ENCODE data around the gene SLC25A44. TPM values are rescaled to one million over a fixed set of nuclear protein-coding genes. Genes with fewer than 3 reads are reported as not detected.

SLC25A44 gene
- total RNA-seq, 4 donors from 2014 or later, result 15.7 to 40.6 (median 33.7) TPM

DNA sequence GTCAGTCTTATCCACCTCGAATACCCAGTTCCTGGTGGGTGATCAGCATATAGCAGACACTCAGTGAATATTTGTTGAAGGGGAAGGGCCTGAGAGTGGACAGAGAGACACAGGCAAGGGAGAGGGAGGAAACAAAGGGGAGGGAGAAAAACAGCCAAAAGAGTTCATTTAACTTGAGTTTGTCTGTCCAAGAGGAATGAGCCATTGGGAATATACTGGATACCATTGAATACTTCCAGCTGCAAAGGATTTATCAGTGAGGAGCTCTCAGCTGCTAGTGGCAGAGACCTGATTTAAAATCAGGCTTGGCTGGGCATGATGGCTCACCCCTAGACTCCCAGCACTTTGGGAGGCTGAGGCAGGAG, 36.6 kb downstream of the SLC25A44 start:
- Histone ChIP-seq H3K9me3 (no peaks in the 10 kb centered on the region), H3K27me3 (no peaks in the 10 kb centered on the region), H3K27ac (no peak overlapping the region), H3K4me1 (no peaks in the 10 kb centered on the region), H3K36me3 (peaks cover 0 to 41% (median 0%) of the 10 kb centered on the region in 3 donors), H3K4me3 (no peak overlapping the region)
- TF ChIP-seq POLR2A (IDR thresholded peaks at IDR 0.05), result no peak
- TF ChIP-seq, protein P1, sequence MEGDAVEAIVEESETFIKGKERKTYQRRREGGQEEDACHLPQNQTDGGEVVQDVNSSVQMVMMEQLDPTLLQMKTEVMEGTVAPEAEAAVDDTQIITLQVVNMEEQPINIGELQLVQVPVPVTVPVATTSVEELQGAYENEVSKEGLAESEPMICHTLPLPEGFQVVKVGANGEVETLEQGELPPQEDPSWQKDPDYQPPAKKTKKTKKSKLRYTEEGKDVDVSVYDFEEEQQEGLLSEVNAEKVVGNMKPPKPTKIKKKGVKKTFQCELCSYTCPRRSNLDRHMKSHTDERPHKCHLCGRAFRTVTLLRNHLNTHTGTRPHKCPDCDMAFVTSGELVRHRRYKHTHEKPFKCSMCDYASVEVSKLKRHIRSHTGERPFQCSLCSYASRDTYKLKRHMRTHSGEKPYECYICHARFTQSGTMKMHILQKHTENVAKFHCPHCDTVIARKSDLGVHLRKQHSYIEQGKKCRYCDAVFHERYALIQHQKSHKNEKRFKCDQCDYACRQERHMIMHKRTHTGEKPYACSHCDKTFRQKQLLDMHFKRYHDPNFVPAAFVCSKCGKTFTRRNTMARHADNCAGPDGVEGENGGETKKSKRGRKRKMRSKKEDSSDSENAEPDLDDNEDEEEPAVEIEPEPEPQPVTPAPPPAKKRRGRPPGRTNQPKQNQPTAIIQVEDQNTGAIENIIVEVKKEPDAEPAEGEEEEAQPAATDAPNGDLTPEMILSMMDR (IDR thresholded peaks at IDR 0.05), result no peak
- DNase-seq, result no peak

DNA sequence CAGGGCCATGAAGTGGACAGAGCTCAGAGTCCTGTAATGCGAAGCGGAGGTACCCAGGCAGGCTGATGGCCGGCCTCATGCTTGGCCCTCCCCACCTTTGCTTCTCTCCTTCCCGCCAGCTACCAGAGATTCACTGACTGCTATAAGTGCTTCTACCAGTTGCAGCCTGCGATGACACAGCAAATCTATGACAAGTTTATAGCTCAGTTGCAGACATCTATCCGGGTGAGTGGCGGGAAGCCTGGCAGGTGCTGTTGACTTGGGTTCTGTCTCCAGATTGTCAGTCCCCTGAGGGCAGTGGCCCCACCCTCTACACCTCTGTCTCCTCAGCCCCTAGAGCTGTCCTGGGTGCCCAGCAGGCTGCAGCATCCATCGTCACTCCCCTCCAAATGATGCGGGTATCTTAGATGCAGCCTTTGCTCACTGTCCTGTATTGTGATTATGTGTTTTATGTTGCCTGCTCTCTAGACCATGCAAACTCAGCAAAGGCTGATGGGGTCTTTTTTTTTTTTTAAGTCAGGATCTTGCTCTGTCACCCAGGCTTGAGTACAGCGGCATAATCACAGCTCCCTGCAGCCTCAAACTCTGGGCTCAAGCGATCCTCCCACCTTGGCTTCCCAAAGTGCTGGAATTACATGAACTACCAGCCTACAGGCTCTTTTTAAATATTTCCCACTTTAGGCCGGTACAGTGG, 38.4 kb downstream of the SLC25A44 start:
- no peak overlapping the region for H3K27ac ChIP-seq
- H3K27me3 ChIP-seq, result no peaks in the 10 kb centered on the region
- H3K9me3 ChIP-seq, result no peaks in the 10 kb centered on the region
- no peaks in the 10 kb centered on the region for H3K4me1 ChIP-seq
- TF ChIP-seq POLR2A (IDR thresholded peaks at IDR 0.05), result no peak
- TF ChIP-seq, protein P1 (IDR thresholded peaks at IDR 0.05), result no peak
- H3K36me3 ChIP-seq, result peaks cover 0 to 52% (median 0%) of the 10 kb centered on the region in 3 donors
- no peak for DNase-seq
- no peak overlapping the region for H3K4me3 ChIP-seq

DNA sequence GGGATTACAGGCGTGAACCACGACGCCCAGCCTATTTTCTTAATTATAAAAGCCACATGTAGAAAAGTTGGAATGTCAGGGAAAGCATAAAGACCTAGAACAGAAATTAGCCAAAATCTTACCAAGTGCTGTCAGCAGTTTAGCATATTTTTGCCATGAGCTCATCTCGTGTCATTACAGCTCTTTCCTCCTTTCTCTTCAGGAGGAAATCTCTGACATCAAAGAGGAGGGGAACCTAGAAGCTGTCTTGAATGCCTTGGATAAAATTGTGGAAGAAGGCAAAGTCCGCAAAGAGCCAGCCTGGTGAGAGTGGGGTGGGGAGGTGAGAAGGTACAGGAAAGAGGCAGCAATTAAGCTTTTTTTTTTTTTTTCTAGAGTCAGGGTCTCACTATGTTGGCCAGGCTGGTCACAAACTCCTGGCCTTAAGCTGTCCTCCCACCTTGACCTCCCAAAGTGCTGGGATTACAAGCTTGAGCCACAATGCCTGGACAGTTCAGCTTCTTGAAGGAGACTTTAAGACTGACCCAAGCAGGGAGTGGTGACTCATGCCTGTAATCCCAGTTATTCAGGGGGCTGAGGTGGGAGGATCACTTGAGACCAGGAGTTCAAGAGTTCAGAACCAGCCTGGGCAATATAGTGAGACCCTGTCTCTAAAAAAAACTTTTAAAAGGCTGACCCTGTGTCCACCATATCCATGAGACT, 39.7 kb downstream of the SLC25A44 start:
- Histone ChIP-seq H3K27me3 (no peaks in the 10 kb centered on the region), H3K4me1 (no peaks in the 10 kb centered on the region), H3K36me3 (peaks cover 0 to 61% (median 0%) of the 10 kb centered on the region in 3 donors), H3K27ac (no peak overlapping the region), H3K4me3 (no peak overlapping the region), H3K9me3 (no peaks in the 10 kb centered on the region)
- no peak for DNase-seq
- TF ChIP-seq, protein P1 (IDR thresholded peaks at IDR 0.05), result no peak
- TF ChIP-seq POLR2A (IDR thresholded peaks at IDR 0.05), result no peak

DNA sequence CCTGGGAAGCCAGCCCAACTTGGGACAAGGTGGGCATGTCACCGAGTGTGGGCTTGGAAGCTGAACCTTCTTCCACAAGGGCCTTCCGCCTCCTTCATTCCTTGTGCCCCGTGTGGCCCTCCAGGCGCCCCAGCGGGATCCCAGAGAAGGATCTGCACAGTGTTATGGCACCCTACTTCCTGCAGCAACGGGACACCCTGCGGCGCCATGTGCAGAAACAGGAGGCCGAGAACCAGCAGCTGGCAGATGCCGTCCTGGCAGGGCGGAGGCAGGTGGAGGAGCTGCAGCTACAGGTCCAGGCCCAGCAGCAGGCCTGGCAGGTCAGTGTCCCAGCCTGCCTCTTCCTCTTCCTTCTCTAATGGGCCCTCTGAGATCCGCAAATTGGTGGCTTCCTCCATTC, 42.3 kb downstream of the SLC25A44 start:
- Histone ChIP-seq H3K4me3 (no peak overlapping the region), H3K36me3 (peaks cover 0 to 66% (median 0%) of the 10 kb centered on the region in 3 donors), H3K4me1 (no peaks in the 10 kb centered on the region), H3K9me3 (no peaks in the 10 kb centered on the region), H3K27ac (no peak overlapping the region), H3K27me3 (no peaks in the 10 kb centered on the region)
- no peak for DNase-seq
- TF ChIP-seq, protein P1 (IDR thresholded peaks at IDR 0.05), result no peak
- no peak for TF ChIP-seq POLR2A (IDR thresholded peaks at IDR 0.05)

DNA sequence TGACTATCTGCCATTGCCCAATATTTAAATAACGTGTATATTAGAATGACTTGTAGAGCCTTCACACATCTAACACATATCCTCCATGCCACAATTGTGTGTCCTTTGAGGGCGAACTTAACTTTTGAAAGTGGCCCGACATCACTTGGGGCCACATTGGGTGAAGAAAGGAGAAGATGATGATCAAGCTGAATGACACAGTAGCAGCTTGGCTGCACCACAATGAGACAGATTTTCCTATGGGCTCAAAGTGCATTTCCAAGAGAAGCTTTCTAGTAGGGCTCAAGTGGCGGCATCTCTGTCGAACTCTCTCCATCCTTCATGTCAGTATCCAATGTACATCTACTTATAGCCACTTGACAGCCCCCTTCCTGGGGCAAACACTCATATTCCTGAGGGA, 44.3 kb downstream of the SLC25A44 start:
- no peaks in the 10 kb centered on the region for H3K4me1 ChIP-seq
- no peak for DNase-seq
- no peaks in the 10 kb centered on the region for H3K9me3 ChIP-seq
- H3K27me3 ChIP-seq, result no peaks in the 10 kb centered on the region
- TF ChIP-seq, protein P1 (IDR thresholded peaks at IDR 0.05), result no peak
- TF ChIP-seq POLR2A (IDR thresholded peaks at IDR 0.05), result no peak
- no peak overlapping the region for H3K4me3 ChIP-seq
- H3K27ac ChIP-seq, result no peak overlapping the region
- H3K36me3 ChIP-seq, result peaks cover 0 to 70% (median 0%) of the 10 kb centered on the region in 3 donors
